Measurements from ENCODE around the gene CNTNAP2. TPM values are rescaled to one million over a fixed set of nuclear protein-coding genes. Genes with fewer than 3 reads are reported as not detected.

The CNTNAP2 gene
- total RNA-seq, 2 experiments from 2014 or later = 0.14 TPM; not detected in 1

DNA sequence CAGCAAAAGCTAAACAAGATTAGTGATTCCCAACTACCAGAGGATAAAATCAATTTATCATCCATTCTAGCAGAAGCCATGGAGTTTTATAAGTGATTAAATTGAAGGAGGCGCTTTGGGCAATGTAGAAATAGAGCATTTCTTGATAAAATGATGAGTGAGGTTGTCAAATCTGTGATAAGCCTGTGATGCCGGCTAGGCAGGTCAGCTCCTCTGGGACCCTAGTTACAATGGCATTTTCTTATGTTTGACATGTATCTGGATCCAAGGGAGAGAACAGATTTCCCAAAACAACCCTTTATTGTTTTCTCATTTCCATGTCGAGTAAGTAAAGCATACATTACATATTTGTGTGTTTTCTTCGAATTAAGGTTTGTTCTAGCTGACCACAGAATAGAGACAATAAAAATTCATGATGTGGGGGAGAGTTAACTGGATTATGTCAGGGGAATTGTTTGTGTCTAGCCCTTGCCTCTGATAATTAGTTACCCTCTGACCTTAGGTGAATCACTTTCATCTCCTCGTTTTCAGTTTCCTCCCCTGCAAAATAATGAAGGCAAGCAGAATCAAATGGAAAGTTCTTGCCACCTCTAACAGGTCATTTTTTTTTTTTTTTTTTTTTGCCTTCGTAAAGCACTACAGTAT is 378.5 kb downstream of the CNTNAP2 start:
- intact Hi-C loops (cut with micrococcal nuclease) = no loop called here
- H3K4me1 Mint-ChIP-seq (ENCODE audit: low read depth) = no peaks in the 10 kb centered on the region
- H3K27me3 Mint-ChIP-seq (ENCODE audit: low read depth) = no peaks in the 10 kb centered on the region
- no peak for DNase-seq
- H3K27ac Mint-ChIP-seq = no peak overlapping the region
- CTCF ChIA-PET = no interaction called here
- no peak overlapping the region for H3K4me3 Mint-ChIP-seq
- H3K9me3 Mint-ChIP-seq = peaks cover 2% of the 10 kb centered on the region
- H3K36me3 Mint-ChIP-seq (ENCODE audit: low read depth) = no peaks in the 10 kb centered on the region

DNA sequence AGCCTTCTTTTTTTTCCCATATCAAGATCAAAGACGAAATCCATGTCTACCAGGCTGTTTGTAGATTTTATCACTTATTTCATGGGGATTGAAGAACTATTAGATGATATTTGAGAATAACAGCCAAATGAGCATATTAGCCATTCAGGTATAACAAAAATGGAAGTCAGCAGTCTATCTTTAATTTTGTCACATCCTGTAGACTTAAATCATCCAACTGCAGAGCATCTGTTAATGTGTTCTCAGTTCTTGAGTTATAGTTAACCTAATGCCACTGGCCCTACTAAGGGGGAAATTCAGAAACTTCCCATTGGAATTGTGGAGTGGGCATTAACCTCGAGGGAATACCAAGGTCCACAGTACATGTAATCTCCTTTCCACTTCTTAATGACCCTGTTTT is 380.1 kb downstream of the CNTNAP2 start:
- Mint-ChIP-seq H3K27ac (no peak overlapping the region), H3K4me1 (ENCODE audit: low read depth) (no peaks in the 10 kb centered on the region), H3K9me3 (peaks cover 4% of the 10 kb centered on the region), H3K36me3 (ENCODE audit: low read depth) (no peaks in the 10 kb centered on the region), H3K4me3 (no peak overlapping the region), H3K27me3 (ENCODE audit: low read depth) (no peaks in the 10 kb centered on the region)
- no peak for DNase-seq
- intact Hi-C loops (cut with micrococcal nuclease) = no loop called here
- CTCF ChIA-PET = no interaction called here

DNA sequence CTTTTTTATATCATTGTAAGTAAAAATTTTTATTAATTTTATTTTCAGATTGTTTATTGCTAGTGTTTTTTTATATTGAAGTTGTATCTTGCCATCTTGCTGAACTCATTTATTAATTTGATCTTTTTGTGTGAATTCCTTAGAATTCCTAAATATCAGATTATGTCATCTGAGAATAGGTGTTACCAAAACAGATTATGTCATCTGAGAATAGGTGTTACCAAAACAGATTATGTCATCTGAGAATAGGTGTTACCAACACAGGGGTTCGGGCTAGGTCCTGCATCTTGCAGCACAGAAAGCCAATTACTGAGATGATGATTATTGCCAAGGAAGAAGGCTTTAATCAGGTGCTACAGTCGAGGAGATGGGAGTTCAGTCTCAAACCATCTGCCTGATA is 383.4 kb downstream of the CNTNAP2 start:
- no peaks in the 10 kb centered on the region for H3K4me1 Mint-ChIP-seq (ENCODE audit: low read depth)
- H3K9me3 Mint-ChIP-seq = peaks cover 7% of the 10 kb centered on the region
- no peak overlapping the region for H3K4me3 Mint-ChIP-seq
- no peaks in the 10 kb centered on the region for H3K27me3 Mint-ChIP-seq (ENCODE audit: low read depth)
- H3K36me3 Mint-ChIP-seq (ENCODE audit: low read depth) = no peaks in the 10 kb centered on the region
- H3K27ac Mint-ChIP-seq = no peak overlapping the region
- CTCF ChIA-PET = no interaction called here
- intact Hi-C loops (cut with micrococcal nuclease) = no loop called here
- no peak for DNase-seq

DNA sequence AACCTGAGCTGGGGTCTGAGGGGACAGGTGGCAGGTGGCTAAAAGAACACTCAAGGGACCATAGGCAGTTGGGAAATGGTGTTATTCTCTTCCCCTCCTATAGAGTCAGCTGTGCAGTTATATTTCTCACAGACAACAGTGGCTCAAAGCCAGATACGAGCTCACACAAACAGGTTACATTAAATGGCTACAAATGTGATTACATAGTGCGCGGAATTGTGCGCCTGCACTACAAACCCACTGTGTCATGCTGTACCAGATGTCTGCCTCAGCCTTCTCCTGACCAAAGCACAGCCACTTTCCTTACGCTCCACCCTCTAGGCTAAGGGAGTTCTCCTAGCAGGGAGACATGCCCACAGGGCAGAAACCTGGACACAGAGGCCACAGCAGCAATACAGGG is 387.2 kb downstream of the CNTNAP2 start:
- DNase-seq = no peak
- intact Hi-C loops (cut with micrococcal nuclease) = no loop called here
- Mint-ChIP-seq H3K4me1 (ENCODE audit: low read depth) (no peaks in the 10 kb centered on the region), H3K9me3 (peaks cover 8% of the 10 kb centered on the region), H3K27me3 (ENCODE audit: low read depth) (no peaks in the 10 kb centered on the region), H3K4me3 (no peak overlapping the region), H3K27ac (no peak overlapping the region), H3K36me3 (ENCODE audit: low read depth) (no peaks in the 10 kb centered on the region)
- CTCF ChIA-PET = no interaction called here

DNA sequence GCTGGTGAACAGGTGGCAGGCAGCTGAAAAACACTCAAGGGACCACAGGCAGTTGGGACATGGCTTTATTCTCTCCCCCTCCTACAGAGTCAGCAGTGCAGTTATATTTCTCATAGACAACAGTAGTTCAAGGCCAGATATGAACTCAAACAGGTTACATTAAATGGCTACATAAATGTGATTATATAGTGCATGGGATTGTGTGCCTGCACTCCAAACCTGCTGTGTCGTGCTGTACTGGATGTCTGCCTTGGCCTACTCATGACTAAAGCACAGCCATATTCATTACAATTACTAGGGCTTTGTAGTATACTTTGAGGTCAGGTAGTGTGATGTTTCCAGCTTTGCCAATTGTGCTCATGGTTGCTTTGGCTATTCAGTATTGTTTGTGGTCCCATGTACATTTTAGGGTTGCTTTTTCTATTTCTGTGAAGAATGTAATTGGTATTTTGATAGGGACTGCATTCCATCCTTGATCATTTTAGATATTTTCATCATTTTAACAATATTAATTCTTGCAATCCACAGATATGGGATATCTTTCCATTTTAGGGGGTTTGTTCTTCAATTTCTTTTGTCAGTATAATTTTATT is 393.6 kb downstream of the CNTNAP2 start:
- intact Hi-C loops (cut with micrococcal nuclease) = no loop called here
- H3K9me3 Mint-ChIP-seq = peaks cover 33% of the 10 kb centered on the region
- peak; percentile 8 for DNase-seq
- CTCF ChIA-PET = no interaction called here
- H3K36me3 Mint-ChIP-seq (ENCODE audit: low read depth) = no peaks in the 10 kb centered on the region
- no peak overlapping the region for H3K27ac Mint-ChIP-seq
- H3K27me3 Mint-ChIP-seq (ENCODE audit: low read depth) = no peaks in the 10 kb centered on the region
- H3K4me3 Mint-ChIP-seq = no peak overlapping the region
- H3K4me1 Mint-ChIP-seq (ENCODE audit: low read depth) = no peaks in the 10 kb centered on the region

DNA sequence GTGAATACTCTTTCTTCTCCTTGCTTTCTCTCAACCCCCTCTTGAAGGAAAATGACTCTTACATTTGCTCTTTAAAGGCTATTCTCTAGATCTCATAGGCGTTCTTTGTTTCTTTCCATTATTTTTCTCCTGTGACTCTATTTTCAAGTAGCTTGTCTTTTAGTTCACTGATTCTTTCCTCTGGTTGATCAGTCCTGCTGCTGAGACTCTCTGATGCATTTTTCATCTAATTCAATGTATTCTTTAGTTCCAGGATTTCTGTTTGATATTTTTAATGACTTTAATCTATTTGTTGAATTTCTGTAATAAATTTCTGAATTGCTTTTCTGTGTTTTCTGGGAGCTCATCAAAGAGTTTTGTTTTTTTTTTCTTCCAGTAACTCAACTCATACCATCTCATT is 397.7 kb downstream of the CNTNAP2 start:
- H3K4me1 Mint-ChIP-seq (ENCODE audit: low read depth) = no peaks in the 10 kb centered on the region
- CTCF ChIA-PET = interaction anchor here (0.6 kb wide), 1 partner anchor 24 kb away, joined by 3 read pairs; no protein-coding TSS in a partner anchor
- intact Hi-C loops (cut with micrococcal nuclease) = no loop called here

DNA sequence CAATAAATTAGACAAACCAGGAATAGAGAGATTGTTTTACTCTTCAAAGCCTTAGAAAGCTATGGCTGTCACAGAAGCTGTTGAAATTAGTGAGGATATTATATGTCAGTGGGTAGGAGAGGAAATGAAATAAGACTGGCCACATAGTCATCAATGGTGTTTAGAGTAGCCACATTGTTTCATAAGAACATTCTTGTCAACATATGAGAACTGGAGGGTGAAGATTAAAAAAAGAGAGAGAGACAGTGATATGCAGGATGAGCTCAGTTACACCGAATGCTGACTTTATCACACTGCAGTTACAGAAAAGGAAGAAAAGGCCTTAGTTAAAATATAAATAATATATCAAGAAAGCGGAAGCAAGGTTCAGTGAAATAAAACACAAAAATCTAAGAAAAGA is 412.0 kb downstream of the CNTNAP2 start:
- H3K27me3 Mint-ChIP-seq (ENCODE audit: low read depth) = no peaks in the 10 kb centered on the region
- no peak for DNase-seq
- H3K27ac Mint-ChIP-seq = no peak overlapping the region
- H3K9me3 Mint-ChIP-seq = peaks cover 4% of the 10 kb centered on the region
- H3K4me3 Mint-ChIP-seq = no peak overlapping the region
- intact Hi-C loops (cut with micrococcal nuclease) = no loop called here
- H3K4me1 Mint-ChIP-seq (ENCODE audit: low read depth) = no peaks in the 10 kb centered on the region
- no peaks in the 10 kb centered on the region for H3K36me3 Mint-ChIP-seq (ENCODE audit: low read depth)
- CTCF ChIA-PET = no interaction called here

More for the DNA sequence above, 397.7 kb downstream of the CNTNAP2 start:
- DNase-seq = no peak
- Mint-ChIP-seq H3K4me3 (no peak overlapping the region), H3K36me3 (ENCODE audit: low read depth) (no peaks in the 10 kb centered on the region), H3K27me3 (ENCODE audit: low read depth) (no peaks in the 10 kb centered on the region), H3K9me3 (peaks cover 27% of the 10 kb centered on the region), H3K27ac (no peak overlapping the region)

DNA sequence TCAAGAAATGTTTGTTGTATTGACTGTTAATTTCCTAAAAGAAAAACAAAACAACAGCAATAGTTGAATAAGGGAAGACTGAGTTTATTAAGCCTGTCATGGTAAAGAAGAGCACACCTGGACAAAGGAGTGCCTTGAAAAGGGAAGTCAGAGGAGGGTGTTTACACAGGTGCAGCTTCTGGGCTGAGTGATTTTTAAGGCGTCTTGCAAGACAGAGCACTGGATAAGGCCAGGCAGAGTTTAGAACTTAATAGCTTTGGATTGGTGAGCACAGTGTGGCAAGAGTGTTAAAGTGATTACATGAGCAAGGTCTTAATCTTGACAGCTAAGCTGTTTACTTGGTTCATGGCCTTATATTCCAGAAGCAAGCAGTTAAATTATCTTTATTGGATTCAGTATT is 423.2 kb downstream of the CNTNAP2 start:
- CTCF ChIA-PET = no interaction called here
- no peaks in the 10 kb centered on the region for H3K27me3 Mint-ChIP-seq (ENCODE audit: low read depth)
- intact Hi-C loops (cut with micrococcal nuclease) = no loop called here
- no peak overlapping the region for H3K27ac Mint-ChIP-seq
- no peak for DNase-seq
- H3K36me3 Mint-ChIP-seq (ENCODE audit: low read depth) = no peaks in the 10 kb centered on the region
- no peaks in the 10 kb centered on the region for H3K4me1 Mint-ChIP-seq (ENCODE audit: low read depth)
- no peak overlapping the region for H3K4me3 Mint-ChIP-seq
- H3K9me3 Mint-ChIP-seq = peaks cover 7% of the 10 kb centered on the region

DNA sequence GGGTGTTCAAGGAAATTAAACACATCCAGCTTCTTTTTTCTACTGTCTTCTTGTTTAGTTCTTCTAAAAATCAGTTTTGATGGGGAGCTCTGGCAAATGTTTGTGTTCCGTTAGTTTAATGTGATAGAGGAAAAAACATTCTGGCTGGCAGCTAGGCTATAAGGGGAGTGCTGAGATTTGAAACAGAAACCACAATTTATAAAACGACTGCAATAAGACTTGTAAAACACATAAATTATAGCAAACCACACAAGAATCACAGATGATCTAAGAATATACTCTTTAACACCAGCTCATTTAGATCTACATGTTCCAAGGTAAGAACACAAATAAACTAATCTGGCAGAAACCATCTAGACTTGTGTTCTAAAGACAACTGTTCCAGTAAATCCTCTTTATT is 425.5 kb downstream of the CNTNAP2 start:
- CTCF ChIA-PET = no interaction called here
- Mint-ChIP-seq H3K9me3 (peaks cover 13% of the 10 kb centered on the region), H3K4me3 (no peak overlapping the region), H3K36me3 (ENCODE audit: low read depth) (no peaks in the 10 kb centered on the region), H3K27ac (no peak overlapping the region), H3K27me3 (ENCODE audit: low read depth) (no peaks in the 10 kb centered on the region), H3K4me1 (ENCODE audit: low read depth) (no peaks in the 10 kb centered on the region)
- no peak for DNase-seq
- intact Hi-C loops (cut with micrococcal nuclease) = no loop called here

DNA sequence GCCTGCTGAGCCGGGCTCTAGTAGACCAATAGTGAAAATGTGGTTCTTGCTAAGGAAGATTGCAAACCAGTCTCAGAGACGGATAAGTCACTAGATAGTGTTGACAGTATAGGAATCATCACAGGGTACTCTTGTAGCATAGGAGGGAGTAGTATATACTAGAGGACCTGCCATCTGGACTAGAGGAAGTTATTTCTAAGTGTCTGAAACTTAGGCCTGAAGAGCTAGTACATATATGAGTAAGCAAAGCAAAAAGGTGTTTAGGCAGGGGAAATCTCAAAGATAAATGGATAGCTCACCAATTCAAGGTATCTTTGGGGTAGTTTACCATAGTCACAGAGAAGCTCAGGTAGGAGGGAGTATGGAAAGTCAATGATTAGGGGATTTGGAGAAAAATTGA is 428.1 kb downstream of the CNTNAP2 start:
- Mint-ChIP-seq H3K36me3 (ENCODE audit: low read depth) (no peaks in the 10 kb centered on the region), H3K9me3 (peaks cover 17% of the 10 kb centered on the region), H3K4me1 (ENCODE audit: low read depth) (no peaks in the 10 kb centered on the region), H3K4me3 (no peak overlapping the region), H3K27ac (no peak overlapping the region), H3K27me3 (ENCODE audit: low read depth) (no peaks in the 10 kb centered on the region)
- no peak for DNase-seq
- CTCF ChIA-PET = no interaction called here
- intact Hi-C loops (cut with micrococcal nuclease) = no loop called here

DNA sequence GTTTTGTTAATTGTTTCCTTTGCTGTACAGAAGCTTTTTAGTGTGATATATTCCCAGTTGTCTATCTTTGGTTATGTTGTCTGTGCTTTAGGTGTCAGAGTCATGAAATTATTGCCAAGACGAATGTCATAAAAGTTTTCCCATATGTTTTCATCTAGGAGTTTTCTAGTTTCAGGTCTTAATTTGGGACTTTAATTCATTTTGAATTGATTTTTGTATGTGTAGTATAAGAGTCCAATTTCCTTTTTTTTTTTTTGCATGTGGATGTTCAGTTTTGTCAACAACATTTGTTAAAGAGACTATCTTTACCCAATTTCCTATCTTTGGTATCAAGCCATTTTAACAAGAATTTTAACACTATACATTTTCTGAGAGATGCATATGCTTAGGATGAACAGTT is 432.2 kb downstream of the CNTNAP2 start:
- Mint-ChIP-seq H3K4me3 (no peak overlapping the region), H3K27ac (no peak overlapping the region), H3K4me1 (ENCODE audit: low read depth) (no peaks in the 10 kb centered on the region), H3K27me3 (ENCODE audit: low read depth) (no peaks in the 10 kb centered on the region), H3K9me3 (peaks cover 21% of the 10 kb centered on the region), H3K36me3 (ENCODE audit: low read depth) (no peaks in the 10 kb centered on the region)
- CTCF ChIA-PET = no interaction called here
- intact Hi-C loops (cut with micrococcal nuclease) = no loop called here
- DNase-seq = no peak

DNA sequence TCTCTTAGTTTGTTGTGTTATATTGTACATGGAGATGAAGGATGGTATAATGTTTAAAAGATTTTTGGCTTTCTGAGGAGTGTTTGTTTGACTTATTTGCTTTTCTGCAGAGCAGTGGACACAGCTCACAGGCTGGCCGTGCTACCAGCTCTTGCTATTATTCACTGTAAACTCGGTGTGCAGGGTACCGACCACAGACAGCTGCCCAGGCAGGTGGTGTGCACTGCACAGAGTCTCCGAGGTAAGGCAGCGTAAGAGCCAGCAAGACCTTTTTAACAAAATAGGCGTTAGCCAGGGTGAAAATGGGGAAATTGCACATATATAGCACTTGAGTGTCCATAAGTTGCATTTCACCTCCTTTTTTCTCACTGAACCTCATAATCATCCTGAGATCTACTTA is 438.0 kb downstream of the CNTNAP2 start:
- H3K9me3 Mint-ChIP-seq = peaks cover 8% of the 10 kb centered on the region
- H3K27ac Mint-ChIP-seq = no peak overlapping the region
- no peaks in the 10 kb centered on the region for H3K36me3 Mint-ChIP-seq (ENCODE audit: low read depth)
- H3K4me1 Mint-ChIP-seq (ENCODE audit: low read depth) = no peaks in the 10 kb centered on the region
- no peak for DNase-seq
- no peak overlapping the region for H3K4me3 Mint-ChIP-seq
- CTCF ChIA-PET = no interaction called here
- intact Hi-C loops (cut with micrococcal nuclease) = no loop called here
- no peaks in the 10 kb centered on the region for H3K27me3 Mint-ChIP-seq (ENCODE audit: low read depth)

DNA sequence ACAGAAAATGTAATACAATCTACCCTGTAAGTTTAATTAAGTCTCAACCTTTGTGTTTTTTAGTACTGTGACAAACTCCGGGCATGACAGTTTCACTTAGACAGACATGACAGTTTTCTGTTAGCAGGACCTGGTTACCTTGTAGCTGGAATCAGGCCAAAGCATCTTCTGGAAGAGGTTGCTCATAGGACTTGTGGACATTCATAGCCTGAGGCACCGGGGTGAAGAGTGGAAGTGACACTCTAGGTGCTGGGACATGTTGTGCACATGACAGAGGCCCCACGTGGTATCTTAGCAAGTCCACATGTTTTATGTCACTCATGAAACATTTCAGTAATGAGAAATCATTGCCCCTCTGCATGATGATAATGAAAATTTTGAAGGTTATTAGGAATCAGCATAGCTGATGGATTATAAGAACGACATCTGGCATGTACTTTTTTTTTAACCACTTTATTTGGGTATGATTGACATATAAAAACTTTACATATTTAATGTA is 441.4 kb downstream of the CNTNAP2 start:
- intact Hi-C loops (cut with micrococcal nuclease) = no loop called here
- no peaks in the 10 kb centered on the region for H3K4me1 Mint-ChIP-seq (ENCODE audit: low read depth)
- no peak overlapping the region for H3K27ac Mint-ChIP-seq
- H3K27me3 Mint-ChIP-seq (ENCODE audit: low read depth) = no peaks in the 10 kb centered on the region
- CTCF ChIA-PET = no interaction called here
- no peaks in the 10 kb centered on the region for H3K36me3 Mint-ChIP-seq (ENCODE audit: low read depth)
- no peak overlapping the region for H3K4me3 Mint-ChIP-seq
- no peak for DNase-seq
- peaks cover 4% of the 10 kb centered on the region for H3K9me3 Mint-ChIP-seq
